Dermis microvascular lymphatic vessel endothelial cell (primary cell): ENCODE results near the gene MYCBPAP. TPM values are rescaled to one million over a fixed set of nuclear protein-coding genes. Genes with fewer than 3 reads are reported as not detected.
"Not testable (repeated sequence)": the region's sequence is repeated elsewhere in the genome, so short reads cannot be mapped to it uniquely, and the experiment has no call there.

Source experiments
- DNase-seq, 2 donors: peaks; one replicate each; pipeline versions ENCODE4 v3.0.0 to v3.0.0-alpha.2; 2010; ENCODE audit warnings: low read depth in 2 of 2
- total RNA-seq: library from RNA; depleted of rRNA; stranded (reverse); fragments of >200 nt; gene quantifications from 2 replicates; pipeline ENCODE4 v1.2.1, GENCODE V29; 2014

The MYCBPAP gene
- total RNA-seq, 1 donor from 2014 or later = 0.26 TPM

DNA sequence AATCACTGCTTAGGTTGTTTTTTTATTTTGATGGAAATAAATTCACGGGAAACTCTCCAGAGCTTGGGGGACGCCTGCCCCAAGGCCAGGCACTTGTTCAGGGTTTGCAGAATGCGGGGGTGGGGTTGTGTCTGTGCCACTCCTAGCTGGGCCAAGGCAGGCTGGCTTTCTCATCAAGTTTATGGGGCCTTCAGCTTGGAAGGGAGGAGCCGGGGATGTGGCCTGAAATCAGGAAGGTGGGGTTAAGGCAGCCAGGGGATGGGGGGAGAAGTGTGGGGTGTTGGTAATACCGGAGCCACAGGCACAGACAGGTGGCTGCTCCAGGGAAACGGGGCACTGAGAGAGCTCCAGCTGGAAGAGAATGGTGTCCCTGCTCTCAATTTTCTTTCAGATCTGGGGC lies 37.8 kb upstream of the MYCBPAP start:
- DNase-seq = no peak

DNA sequence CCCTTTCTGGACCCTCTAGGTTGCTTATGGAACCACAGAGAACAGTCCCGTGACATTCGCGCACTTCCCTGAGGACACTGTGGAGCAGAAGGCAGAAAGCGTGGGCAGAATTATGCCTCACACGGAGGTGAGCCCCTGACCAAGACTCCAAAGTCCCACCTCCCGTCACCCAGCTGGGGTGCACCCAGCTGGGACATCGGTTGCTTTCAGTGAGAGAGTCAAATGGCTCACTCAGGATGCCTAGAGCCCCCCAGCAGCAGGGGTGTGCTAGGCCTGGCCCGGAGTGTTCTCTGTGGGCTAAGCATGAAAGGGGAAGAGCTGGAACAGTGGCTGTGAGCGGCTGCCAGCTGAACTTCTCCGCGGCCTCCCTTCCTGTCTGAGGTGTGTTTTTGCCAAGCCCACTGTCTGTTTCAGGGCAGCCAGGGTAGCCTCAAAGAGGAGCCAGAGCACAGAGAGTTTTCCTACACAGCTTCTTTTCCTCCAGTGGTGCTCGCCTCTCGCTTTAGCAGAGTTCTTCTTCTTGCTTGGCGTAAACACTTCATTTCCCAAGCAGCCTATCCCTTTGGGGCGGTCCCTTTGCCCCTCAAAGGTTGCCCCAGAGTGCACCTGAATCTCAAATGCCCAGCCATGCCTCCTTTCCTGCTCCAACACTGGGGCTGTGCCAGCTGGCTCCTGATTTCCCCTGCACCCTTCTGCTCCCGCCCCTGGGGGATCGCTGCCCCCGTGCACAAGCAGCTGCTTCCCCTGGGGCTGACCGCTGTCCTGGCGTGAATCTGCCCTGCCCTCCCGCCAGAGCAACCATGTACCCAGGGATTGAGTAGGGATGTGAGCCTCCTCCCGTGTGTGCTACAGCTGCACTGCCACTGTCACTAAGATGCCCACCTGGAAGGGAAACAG lies 37.0 kb upstream of the MYCBPAP start:
- DNase-seq = peak; percentile 41 to 56

DNA sequence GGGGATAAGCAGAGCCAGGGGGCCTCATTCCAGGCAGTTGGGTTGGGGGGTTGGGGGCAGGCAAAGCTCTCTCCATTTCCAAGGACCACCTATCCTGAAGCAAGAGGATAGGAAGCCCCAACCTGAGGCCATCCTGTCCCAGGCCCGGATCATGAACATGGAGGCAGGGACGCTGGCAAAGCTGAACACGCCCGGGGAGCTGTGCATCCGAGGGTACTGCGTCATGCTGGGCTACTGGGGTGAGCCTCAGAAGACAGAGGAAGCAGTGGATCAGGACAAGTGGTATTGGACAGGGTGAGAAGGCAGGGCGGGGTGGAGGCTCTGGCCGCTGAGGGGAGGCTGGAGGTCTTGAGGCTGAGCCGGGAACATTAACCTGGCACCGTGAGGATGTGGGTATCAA lies 36.0 kb upstream of the MYCBPAP start:
- no peak for DNase-seq

- DNase-seq = not testable (repeated sequence)
Measured at GRCh38 chr17:50472761-50473161, 35.5 kb upstream of the MYCBPAP start.

DNA sequence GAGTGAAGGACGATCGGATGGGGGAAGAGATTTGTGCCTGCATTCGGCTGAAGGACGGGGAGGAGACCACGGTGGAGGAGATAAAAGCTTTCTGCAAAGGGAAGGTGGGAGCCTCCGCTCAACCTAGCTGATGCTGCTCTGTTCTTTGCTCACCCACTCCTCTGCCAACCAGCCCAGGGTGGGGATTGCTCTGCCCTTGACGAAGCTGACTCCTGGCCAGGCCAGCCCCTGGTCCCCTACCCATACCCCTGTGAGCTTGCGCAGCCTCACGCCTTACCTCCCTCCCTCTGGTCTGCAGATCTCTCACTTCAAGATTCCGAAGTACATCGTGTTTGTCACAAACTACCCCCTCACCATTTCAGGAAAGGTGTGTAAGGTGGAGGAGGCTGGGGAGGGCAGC lies 34.3 kb upstream of the MYCBPAP start:
- DNase-seq = no peak

- no peak for DNase-seq
Measured at GRCh38 chr17:50474523-50474922, 33.7 kb upstream of the MYCBPAP start.

GRCh38 chr17:50475362-50475761 lies 32.9 kb upstream of the MYCBPAP start:
- no peak for DNase-seq

DNA sequence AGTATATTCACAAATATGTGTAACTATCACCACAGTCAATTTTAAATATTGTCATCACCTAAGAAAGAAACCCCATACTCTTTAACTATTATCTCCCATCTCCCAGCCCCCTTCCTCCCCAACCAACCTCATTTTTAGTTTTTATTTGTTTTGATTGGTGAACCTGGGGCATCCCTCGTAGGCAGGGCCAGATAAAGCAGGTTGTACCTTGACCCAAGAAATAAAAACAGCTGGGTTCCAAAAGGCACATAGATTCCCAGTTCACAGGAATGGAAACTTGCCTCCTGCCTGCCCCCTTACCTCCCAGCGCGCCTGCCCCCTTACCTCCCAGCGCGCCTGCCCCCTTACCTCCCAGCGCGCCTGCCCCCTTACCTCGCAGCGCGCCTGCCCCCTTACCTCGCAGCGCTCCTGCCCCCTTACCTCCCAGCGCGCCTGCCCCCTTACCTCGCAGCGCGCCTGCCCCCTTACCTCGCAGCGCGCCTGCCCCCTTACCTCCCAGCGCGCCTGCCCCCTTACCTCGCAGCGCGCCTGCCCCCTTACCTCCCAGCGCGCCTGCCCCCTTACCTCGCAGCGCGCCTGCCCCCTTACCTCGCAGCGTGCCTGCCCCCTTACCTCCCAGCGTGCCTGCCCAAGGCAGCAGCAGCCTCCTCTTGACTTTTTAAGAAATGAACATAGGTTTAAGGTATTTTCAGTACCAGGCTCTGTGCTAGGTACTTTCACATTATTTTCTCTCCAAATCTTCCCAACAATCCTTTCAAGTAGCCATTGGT lies 32.3 kb upstream of the MYCBPAP start:
- DNase-seq = not testable (repeated sequence)

DNA sequence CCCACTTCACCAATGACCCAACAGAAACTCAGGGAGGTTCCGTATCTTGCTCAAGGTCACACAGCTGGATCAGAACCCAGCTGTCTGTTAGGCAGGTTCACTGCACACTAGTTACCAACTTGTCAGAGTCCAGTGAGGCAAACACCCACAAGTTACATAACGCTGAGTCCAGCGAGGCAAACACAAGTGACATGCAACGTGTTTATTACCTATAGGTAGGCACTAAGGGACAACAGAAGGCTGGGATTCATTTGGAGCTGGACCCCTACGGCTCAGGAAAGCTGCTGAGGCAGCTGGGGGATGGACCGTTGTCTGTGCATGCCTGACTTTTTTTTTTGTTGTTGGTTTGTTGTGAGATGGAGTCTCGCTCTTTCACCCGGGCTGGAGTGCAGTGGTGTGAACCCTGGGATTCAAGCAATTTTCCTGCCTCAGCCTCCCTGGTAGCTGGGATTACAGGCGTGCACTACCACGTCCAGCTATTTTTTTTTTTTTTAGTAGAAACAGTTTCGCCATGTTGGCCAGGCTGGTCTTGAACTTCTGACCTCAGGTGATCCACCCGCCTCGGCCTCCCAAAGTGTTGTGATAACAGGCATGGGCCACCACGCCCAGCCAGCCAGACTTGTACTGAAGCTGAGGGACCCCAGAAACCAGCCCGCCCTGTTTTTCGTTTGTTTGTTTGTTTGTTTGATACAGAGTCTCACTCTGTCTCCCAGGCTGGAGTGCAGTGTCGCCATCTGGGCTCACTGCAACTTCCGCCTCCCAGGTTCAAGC lies 31.5 kb upstream of the MYCBPAP start:
- DNase-seq = no peak

DNA sequence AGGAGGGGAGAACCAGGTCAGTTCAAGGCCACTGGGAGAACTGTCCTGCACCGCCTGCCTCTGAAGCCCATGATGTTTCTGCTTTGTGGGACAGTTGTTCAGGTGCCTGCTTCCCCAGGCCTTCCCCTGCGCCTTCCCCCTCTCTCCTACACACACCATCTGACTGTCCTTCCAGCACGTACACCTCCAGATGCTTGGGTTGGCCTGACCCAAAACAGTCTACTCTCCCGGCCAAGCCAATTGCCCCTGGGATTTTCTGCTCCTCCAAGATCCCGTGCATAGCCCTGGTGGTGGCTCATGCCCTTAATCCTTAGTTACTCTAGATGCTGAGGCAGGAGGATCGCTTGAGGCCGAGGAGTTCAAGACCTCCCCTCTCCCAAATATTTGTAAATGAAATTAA lies 30.3 kb upstream of the MYCBPAP start:
- DNase-seq = no peak

GRCh38 chr17:50478391-50479381 lies 29.6 kb upstream of the MYCBPAP start, which contains the start of gene RSAD1:
TSS of gene RSAD1 (plus strand) at chr17:50478860. CDS start at chr17:50478885, 25 bp downstream.
- DNase-seq = peak; percentile 81 to 92

DNA sequence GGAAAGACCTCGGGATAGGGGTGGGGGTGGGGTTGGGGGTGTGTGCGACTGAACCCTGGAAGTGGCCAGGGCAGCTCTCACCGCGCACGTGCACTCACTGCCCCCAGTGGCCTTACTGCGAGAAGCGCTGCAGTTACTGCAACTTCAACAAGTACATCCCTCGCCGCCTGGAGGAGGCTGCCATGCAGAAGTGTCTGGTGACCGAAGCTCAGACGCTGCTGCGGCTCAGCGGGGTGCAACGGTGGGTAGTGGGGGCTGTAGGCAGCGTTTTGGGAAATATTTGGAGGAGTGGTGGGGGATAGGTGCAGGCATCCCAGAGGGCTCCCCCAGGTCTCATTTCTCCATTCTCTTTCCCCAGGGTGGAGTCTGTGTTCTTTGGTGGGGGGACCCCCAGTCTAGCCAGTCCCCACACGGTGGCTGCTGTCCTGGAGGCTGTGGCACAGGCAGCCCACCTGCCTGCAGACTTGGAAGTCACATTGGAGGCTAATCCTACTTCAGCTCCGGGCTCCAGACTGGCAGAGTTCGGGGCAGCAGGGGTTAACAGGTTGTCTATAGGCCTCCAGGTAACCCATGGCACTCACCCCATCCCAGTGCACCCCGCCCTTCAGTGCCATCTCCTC lies 28.6 kb upstream of the MYCBPAP start:
- peak; percentile 44 to 83 for DNase-seq

DNA sequence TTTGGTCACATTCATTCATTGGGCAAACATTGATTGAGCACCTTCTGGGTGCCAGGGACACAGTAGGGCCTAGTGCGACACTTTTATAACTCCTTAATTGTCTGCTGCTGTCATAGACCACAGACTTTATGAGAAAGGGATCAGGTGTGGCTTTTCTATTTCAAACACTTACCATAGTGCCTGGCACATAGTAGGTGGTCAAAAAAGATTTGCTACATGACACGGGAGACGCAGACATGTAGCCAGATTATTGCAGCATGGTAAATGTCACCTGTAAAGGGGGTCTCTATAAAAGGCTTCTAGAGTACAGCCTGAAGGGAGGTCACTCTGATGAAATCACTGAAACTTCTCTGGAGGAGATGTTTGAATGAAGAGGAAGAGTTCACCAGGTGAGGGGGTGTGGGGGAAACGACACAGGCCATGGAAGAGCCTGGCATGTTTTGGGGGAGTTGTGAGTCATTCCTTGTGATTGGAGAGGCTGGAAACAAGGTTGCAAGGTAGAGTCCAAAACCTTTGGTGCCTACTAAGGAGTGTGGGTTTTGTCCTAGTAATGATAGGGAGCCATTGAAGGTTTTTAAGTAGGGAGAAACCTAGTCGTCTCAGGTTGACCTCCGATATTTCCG lies 28.0 kb upstream of the MYCBPAP start:
- DNase-seq = no peak

GRCh38 chr17:50480854-50481490 lies 27.3 kb upstream of the MYCBPAP start:
- DNase-seq = no peak

DNA sequence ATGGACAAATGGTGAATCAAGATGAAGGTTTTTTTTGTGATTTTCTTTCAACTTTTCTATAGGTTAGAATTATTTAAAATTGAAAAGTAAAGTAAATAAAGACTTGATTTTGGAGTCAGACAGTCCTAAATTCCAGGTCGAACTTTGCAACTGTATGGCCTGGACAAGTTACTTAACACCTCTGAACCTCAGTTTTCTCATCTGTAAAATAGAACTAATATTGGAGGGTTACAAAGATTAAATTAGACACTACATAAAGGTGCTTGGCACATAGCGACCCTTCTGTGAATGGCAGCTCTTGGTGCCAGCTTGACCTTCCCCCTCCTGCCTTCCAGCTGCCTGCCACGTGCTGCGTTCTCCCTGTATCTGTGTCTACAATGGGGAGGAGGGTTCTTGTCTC lies 26.6 kb upstream of the MYCBPAP start:
- DNase-seq = no peak

DNA sequence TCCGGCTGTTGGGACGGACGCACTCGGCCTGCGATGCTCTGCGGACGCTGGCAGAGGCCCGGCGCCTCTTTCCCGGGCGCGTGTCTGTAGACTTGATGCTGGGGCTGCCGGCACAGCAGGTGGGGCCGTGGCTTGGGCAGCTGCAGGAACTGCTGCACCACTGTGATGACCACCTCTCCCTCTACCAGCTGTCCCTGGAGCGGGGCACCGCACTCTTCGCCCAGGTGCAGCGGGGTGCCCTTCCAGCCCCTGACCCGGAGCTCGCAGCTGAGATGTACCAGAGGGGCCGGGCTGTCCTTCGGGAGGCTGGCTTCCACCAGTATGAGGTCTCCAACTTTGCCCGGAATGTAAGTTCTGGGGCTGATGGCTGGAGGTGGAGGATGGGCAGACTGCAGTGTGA lies 26.1 kb upstream of the MYCBPAP start:
- DNase-seq = no peak

- DNase-seq = peak; percentile 93 to 97
Measured at GRCh38 chr17:50482516-50482915, 25.7 kb upstream of the MYCBPAP start.

GRCh38 chr17:50483266-50483665 lies 25.0 kb upstream of the MYCBPAP start:
- no peak for DNase-seq
